HG03097 (cell line): ENCODE results near the gene SLC5A3.

ENCODE experiments used
- ATAC-seq: cut with Tn5 transposase; IDR thresholded peaks from one replicate; pipeline ENCODE4 v1.9.1; 2021; ENCODE audit not compliant: unreplicated experiment, low FRiP score

SLC5A3 gene

DNA sequence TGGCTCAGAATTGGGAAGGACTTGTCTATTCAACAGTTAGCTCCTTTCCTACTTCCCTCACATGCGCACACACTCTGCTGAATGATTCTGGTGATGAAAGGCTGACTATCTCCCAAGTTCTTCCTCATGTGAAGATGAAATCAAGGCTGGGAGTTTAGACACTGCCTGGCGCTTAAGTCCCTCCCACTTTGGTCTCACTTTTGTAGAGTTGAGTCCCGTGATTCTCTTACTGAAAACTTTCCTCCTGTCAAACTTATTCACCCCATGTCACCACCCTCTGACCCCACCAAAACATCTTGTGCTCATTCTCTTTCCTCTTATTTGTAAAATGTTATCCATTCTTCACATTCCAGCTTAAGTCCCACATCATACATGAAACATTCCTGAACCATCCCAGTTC, 8.4 kb upstream of the SLC5A3 start:
- ATAC-seq, result no peak

DNA sequence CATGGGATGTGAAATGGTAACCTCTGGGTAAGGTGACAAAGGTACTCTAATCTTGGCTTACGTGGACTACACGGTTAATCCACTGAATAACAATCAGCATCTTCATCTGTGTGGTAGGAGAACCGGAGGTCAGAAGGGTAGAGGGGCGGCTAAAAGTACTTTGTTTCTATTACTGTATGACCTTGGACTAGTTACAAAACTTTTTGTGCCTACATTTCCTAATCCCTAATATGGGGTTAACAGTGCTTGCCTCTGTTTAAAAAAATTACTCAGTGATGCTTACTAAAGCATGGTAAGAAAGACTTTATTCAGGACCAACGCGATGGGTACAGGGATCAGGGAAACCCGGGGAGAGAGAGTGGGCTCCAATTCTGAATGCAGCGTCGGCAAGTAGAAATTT, 1.7 kb upstream of the SLC5A3 start:
- ATAC-seq, result no peak

DNA sequence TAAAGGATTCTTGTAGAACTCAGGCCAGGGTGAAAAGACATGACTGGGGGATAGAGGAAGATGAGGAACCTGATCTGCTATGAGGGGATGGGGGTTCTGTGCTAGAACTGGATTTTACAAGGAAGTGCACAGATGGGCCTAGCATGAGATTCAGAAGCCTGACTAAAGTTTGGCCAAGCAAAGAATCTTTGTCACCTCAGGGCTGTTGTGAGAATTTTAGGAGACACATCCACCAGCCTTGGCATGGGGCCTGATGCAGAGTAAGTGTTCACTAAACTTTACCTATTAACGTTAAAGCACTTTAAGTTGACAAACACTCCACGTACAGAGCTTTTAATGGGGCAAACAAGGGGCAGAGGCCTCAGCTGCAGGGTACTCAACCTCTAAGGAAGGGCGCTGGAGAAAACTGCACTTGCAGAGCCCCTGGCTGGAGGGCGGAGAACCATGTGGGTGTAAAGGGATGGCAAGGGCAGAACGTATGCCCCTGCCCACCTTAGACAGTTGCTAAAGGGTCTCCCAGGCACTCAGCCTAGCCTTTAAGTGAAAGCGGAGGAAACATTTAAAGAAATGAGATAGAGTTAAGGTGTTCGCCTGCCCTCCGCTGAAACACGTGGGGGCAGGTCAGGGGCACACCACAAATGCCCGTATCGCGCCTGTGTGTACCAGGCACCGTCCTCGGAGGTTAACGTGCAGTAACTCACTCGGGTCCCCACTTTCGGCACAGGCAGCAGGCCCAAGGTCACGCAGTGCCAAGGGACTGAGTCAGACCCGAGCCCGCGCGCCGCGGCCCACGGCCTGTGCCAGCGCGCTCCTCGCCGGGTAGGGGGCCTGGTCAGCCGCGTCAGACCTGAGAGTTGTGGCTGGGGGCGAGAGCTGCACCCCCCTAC, 990 bp upstream of the SLC5A3 start:
- ATAC-seq, result peak; percentile 2

DNA sequence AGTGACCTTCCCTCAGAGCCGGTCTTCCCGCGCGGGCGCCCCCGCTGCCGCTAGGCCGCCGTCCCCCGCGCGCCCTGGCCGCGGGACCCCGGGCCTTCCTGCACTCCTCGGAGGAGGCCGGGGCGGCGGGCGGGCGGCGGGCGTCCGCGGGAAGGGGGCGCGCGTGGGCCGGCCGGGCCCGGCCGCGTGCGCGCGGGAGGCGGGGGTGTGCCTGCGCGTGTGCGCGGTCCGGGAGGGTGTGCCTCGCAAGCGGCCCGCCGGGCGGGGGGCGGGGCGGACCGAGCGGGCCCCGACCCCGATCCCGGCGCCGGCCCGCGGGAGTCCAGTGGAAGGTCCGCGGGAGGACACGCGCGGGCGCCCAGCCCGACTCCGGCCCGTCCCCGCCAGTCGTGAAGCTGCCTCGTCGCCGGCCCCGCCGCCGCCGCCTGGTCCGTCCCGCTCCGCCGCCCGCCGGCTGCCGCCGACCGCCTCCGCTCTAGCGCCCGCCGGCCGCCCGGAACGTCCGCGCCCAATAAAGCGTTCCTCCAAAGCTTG, 438 bp downstream of the SLC5A3 start:
- peak; percentile 32 for ATAC-seq

DNA sequence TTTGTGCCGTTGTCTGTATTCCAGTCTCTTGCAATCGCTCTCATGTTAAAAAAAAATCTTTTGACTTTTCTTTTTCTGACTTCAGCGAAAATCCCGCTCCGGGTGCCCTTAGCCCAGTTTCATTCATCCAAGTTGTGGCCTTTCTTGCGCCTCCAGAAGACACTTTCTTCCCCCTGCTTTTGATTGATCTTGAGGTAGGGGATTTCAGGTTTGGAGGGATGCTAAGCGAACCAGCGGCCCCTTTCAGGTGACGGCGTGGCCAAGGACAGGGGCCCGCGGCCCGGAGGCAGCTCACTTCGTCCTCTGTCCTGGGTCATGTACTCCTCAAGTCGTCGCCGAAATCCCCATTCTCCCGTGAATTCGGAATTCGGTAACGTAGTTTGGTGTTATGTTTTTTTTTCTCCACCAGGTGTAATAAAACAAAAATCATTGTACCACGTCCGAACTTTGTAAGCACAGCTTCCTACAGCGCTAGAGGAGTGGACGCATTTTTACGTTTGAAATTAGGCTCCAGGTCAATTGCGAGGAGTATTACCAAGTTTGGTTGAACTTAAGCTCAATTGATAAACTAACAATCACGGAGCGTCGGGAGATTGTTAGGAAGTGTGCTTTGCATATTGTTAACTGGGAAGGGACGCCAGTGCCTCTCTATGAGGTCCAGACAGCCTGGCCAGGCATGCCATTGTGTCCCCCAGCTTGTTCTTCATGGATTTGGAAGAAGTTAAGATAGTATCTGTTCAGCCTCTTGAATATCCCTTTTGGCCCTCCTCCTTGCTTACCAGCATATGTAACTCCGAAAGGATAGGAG, 1.1 kb downstream of the SLC5A3 start:
- no peak for ATAC-seq

DNA sequence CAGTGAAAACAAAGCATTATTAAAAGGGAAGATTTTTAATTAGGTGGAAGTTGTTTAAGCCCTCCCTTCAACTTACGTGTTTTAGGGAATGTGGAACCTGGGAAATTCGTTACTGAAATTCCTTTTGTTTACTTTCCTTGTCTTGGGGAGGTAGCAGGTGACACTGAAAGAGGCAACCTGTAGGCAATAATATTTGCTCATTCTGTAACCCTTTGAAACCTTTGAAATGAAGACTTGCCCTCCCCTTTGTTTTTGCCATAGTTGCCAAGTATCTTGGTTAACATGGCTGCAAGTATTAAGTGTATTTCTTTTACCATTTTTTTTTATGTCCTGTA, 1.7 kb downstream of the SLC5A3 start:
- ATAC-seq, result no peak

DNA sequence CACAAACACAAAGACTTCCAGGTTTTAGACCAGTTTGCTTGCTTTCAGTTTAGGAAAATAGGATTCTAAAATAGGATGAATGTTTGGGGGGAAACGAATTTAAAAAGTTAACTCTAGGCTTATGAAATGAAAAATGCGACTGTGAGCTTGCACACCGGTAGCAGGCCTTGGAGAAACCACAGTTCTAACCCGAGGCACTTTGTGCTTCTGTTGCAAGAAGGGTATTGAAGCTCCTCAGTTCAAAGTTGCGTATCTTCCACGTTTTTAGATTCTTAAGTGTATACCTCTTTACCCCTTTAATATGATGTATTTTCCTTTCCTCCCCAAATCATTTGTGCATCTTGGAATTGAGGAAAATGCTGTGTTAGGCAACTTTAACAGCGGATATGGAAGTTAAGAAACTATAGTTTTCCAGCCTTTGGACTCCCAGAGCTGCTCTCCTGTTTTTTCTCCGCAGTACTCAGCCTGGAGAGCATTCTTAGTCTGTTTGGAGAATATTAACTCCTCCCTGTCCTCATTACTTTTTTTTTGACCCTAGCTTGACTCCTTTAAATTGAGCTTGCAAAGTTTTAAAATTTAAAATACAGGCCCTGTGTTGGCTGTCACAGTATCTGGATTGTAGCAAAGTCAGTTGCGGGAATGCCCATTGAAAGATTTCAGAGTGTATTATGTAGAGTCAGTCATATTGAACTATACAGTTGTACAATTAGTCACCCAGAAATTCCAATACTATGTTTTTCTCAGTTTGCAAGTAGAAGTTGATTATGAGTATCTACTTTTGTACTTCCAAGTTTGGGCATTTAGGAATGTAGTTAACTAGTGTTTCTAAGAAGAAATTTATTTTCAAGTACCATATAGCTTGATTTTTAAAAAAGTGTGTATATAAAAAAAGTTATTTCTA, 2.6 kb downstream of the SLC5A3 start:
- no peak for ATAC-seq

DNA sequence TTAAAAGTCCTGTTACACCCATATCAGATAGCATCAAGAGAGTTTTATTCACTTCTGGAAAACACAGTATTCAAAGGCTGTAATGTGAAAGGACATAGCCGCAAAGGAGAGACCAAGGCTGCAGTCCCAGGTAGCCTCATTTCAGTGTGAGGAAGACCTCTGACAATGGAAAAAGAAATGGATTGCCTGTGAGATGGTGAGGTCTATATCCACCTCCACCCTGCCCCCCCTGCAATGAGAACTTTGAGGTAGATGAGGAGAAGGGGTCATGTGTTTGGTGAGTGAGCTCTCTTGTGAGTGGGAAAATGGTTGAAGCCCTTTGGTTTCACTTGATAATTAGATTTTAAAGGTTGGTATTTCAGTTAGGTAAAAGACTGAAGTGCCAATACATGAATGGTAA, 3.5 kb downstream of the SLC5A3 start:
- no peak for ATAC-seq

DNA sequence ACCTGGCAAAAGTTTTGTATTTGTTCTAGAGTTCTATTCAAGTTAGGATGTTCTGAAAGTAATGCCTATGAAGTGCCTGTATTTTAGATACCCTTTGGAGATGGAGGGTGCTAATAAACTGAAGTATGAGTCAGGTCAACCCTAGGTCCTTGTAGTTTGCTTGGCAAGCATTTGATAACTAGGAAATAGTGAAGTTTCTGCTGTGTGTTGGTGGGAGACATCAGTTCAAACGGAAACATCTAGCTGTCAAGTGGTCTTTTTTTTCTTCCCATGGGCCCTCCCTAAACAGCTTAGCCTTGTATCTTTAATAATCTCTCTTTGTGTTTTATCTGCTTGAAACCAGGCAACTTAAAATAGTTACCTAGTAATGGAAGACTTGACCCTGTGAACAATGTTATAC, 4.5 kb downstream of the SLC5A3 start:
- ATAC-seq, result no peak

DNA sequence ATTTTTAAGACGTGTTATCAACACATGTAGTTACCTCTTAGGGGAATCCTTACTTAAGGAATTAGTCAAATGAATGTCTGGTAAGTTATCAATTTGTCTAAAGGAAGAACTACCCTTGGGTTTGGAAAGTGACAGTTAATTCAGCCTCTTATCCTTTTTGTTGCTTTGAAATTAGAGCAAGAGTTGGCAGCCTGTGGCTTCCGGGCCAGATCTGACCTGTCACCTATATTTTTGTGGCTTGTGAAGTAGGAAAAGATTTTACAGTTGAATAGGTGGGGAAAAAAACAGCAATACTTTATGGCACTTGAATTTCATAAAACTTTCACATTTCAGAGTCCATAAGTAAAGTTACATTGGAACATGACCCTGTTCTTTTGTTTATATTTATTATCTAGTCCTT, 5.5 kb downstream of the SLC5A3 start:
- ATAC-seq, result no peak

DNA sequence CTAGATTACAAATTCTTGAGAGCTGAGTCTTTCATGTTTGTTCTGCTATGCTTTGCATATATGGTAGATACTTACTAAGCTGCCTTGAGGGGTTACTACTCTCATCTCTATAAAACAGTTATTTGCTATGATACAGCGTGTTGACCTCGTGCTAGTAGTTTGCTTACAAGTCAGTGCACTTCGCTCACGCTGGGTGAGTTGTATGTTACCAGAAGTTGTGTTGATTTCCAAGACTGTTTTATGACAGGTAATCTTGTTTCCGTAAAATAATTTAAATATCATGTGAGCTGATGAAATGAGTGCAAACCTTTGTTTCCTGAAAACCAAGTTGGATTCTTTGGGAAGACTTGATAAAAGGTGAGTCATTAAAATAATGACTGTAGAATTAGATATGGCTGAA, 7.3 kb downstream of the SLC5A3 start:
- no peak for ATAC-seq

DNA sequence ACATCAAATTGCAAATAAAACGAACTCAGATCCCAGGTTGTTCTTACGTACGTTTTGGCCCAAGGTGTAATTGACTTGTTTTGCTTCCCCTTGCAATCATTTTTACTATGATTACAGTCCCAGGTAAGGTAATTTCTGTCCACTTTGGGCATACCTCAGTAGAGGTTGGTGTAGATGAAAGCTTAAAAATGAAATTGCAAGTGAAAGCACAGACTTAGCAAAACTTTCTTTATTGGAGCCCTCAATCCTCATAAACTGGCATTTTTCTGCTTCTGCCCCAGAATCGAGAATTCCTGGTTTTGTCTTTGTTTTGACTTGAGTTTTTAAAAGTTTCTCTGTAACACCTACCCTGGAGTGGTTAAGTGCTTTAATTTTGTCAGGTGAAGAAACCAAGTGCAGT, 9.4 kb downstream of the SLC5A3 start:
- no peak for ATAC-seq

DNA sequence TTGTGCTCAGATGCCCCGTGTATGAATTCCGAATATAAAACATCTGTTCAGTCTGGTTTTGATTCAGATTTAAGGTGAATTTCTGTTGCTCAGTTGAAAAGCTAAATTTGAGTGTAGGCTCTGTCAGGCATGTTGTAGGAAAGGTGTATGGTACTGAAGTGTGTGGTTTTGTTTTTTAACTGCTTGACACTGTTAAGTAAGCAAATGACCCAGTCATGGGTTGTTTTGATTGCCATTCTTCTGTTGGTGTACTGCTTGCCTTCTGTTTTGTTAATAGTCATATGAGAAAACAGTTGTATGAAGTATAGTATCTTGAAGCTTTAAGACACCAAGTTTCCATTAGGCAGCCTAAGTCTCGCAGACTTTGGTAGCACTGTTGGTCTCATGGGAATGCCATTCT, 10.0 kb downstream of the SLC5A3 start:
- no peak for ATAC-seq

DNA sequence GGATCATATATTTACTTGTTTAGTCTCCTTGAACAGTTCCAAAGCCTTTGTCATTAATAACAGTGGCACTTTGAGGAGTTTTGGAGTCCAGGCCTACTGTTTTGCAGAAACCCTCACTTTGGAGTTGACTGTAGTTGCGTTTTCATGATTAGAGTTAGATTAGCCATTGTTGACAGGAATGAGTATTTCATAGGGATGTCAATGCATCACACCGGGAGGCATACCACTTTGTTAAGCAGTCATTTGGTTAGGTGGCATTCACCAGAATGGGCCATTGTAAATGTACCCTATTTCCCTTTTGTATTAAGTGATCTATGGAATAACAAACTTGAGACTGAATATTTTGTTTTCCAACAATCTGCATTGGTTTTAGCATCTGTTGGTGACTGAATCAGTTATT, 11.8 kb downstream of the SLC5A3 start:
- no peak for ATAC-seq

DNA sequence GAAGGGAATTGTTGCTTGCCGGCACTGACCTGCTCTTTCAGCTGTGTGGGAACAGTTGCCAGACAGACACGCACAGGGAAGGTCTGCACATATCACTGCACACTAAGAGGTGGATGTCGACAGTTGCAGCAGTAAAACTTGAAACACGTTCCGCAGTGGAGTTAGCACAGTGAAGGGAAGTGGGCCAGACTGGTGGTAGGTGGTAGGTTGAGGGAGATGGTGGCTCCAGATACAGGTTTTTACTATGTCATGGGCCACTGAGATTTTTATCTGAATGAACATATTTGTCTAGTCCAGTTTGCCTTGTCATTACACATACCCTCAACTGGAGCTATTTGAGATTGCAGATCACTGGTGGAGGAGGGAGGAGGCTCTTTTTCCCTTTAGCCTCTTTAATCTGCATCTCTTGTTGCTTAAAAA, 13.5 kb downstream of the SLC5A3 start:
- no peak for ATAC-seq

DNA sequence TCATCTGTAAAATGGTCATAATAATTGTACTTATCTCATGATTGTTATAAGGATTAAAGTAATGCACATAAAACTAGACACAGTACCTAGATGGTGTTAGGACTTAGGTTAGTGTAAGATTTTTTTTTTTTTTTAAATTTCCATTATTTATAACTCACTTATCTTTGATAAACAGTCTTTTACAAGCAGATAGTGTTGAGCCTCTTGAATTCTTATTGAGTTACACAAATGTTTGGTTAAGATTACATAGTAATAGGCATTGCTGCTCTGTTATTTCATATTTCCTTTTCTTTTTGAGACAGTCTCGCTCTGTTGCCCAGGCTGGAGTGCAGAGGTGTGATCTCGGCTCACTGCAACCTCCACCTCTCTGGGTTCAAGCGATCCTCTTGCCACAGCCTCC, 15.4 kb downstream of the SLC5A3 start:
- no peak for ATAC-seq

DNA sequence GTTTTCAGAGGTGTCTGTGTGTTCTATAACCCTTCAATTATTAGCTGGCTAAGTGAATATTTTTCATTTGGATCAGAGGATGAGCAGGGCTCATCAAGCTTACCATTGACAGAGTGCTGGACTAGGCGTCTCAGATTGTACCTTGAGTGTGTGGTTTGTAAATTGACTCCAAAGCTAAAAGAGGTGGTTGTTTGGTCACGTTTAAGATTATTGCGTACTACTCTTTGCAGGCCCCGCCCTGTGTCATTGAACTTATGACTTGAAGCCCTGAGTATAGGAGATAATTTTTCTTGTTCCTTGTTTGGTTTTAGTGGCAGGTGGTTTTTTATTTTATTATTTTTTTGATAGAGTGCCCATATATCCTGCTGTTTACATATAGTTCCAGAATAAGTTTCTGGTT, 17.7 kb downstream of the SLC5A3 start:
- no peak for ATAC-seq

DNA sequence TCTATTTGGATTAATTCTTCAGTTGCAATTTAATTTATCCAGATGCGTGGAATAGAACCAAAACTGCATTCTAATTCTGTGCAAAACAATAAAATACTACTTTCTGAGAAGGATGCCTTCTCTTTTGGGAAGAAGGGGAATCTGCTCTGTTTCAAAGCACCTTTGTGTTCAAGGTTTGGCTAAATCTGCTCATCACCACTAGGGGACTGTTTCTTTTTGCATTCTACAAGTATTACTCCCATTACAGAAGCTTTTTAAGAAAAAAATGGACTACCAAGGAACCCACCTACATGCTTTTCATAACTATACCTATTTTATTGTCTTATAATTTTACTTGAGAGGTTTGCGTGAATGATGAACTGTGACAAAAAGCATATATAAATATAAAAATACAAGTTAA, 18.2 kb downstream of the SLC5A3 start:
- ATAC-seq, result no peak

DNA sequence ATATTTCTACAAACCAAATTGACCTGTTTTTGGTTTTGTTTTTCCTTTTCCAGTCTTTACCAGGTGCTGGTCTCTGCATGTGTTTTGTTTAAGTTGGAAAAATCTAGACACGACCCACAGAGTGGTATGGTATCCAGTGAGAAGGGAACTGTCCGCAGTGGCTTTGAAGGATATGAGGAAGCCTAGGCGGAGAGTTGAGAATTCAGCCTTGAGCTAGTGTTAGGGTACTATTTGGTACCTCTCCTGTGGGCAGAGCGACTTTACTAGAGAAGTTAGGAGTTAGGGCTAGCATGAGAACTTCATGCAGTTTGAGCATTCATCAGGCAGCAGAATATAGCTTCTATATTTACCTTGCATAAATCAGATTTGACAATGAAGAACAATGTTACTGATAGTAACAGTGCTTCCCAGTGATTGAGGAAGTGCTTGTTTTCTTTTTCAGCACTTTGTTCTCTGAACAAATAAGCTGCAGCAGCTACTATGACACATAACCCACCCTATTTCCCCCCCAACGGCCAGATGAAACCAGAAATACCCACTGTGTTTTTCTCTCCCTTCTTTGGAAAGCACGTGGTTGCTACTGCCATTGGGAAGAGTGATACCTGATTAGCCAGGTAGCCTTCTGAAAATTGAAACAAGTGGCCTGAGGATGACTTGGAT, 19.0 kb downstream of the SLC5A3 start:
- no peak for ATAC-seq

DNA sequence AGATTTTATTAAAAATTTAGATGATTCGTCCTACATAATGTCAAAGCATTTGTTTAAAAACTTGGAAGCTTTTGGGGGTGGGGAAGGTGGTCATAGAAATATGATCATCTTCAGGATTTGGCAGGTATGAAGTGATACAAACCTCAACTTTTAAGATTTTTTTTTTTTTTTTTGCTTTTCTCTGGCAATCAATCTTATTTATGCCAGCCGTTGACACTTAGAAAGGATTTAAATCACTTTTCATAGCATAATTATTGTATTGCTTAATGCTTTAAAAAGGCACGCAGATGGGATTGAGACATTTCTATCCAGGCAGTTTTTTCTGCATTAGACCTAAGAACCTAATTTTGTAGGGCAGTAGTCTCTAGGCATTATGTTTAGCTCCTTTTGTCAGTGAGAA, 19.7 kb downstream of the SLC5A3 start:
- ATAC-seq, result no peak
